NCI-H2196 treated with DMSO at 0.1 percent for 48 hours (cell line): ENCODE data around the gene RRAS.

Source experiments
- DNase-seq: peaks from one replicate; lab custom pipeline; 2025; ENCODE audit not compliant: unreplicated experiment; lab: John Stamatoyannopoulos, UW

The RRAS gene

GRCh38 chr19:49655570-49656455 is 15.9 kb upstream of the RRAS start:
- no peak for DNase-seq

- no peak for DNase-seq
Observed at GRCh38 chr19:49654581-49654980, 14.6 kb upstream of the RRAS start.

DNA sequence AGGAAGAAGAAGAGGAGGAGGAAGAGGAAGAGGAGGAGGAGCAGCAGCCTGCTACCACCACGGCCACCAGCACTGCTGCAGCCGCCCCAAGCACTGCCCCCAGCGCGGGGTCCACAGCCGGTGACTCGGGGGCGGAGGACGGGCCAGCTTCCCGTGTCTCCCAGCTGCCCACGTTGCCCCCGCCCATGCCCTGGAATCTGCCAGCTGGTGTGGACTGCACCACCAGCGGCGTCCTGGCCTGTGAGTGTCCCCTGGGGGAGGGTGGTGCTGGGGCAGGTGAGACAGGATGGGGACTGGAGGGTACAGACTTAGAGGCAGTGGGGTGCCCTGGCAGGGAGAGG is 13.5 kb upstream of the RRAS start:
- no peak for DNase-seq

DNA sequence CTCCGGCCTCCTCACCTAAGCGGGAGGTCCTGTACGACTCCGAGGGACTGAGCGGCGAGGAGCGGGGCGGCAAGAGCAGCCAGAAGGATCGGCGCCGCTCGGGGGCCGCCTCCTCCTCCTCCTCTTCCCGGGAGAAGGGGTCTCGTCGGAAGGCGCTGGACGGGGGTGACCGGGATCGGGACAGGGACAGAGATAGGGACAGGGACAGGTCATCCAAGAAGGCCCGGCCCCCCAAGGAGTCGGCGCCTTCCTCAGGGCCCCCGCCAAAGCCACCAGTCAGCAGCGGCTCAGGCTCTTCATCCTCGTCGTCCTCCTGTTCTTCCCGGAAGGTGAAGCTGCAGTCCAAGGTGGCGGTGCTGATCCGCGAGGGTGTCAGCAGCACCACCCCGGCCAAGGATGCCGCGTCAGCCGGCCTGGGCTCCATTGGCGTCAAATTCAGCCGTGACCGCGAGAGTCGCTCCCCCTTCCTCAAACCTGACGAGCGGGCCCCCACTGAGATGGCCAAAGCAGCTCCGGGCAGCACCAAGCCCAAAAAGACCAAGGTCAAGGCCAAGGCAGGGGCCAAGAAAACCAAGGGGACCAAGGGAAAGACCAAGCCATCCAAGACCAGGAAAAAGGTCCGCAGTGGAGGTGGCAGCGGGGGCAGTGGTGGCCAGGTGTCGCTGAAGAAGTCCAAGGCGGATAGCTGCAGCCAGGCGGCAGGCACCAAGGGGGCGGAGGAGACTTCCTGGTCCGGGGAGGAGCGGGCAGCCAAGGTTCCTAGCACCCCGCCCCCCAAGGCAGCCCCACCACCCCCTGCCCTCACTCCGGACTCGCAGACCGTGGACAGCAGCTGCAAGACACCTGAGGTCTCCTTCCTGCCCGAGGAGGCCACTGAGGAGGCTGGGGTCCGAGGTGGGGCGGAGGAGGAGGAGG is 12.9 kb upstream of the RRAS start:
- no peak for DNase-seq

DNA sequence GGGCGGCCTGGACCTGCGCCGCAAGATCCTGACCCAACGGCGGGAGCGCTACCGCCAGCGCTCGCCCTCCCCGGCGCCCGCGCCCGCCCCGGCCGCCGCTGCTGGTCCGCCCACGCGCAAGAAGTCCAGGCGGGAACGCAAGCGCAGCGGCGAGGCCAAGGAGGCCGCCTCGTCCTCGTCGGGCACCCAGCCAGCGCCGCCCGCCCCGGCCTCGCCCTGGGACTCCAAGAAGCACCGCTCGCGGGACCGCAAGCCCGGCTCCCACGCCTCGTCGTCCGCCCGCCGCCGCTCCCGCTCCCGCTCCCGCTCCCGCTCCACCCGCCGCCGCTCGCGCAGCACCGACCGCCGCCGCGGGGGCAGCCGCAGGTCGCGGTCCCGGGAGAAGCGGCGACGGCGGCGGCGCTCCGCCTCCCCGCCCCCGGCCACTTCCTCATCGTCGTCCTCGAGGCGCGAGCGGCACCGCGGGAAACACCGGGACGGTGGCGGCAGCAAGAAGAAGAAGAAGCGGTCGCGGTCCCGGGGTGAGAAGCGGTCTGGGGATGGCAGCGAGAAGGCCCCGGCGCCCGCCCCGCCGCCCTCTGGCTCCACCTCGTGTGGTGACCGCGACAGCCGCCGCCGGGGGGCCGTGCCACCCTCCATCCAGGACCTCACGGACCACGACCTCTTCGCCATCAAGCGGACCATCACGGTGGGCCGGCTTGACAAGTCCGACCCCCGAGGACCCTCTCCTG is 12.0 kb upstream of the RRAS start:
- DNase-seq: no peak

DNA sequence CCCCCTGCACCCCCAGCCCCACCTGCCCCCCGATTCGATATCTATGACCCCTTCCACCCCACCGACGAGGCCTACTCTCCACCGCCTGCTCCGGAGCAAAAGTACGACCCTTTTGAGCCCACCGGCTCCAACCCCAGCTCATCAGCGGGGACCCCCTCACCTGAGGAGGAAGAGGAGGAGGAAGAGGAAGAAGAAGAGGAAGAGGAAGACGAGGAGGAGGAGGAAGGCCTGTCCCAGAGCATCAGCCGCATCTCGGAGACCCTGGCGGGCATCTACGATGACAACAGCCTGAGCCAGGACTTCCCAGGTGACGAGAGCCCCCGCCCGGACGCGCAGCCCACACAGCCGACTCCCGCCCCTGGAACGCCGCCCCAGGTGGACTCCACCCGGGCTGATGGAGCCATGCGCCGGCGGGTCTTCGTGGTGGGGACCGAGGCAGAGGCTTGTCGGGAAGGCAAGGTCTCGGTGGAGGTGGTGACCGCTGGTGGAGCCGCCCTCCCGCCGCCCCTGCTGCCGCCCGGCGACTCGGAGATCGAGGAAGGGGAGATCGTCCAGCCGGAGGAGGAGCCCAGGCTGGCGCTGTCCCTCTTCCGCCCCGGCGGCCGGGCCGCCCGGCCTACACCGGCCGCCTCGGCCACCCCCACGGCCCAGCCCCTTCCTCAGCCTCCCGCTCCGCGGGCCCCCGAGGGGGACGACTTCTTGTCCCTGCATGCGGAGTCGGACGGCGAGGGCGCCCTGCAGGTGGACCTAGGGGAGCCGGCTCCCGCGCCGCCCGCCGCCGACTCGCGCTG is 11.3 kb upstream of the RRAS start:
- no peak for DNase-seq

DNA sequence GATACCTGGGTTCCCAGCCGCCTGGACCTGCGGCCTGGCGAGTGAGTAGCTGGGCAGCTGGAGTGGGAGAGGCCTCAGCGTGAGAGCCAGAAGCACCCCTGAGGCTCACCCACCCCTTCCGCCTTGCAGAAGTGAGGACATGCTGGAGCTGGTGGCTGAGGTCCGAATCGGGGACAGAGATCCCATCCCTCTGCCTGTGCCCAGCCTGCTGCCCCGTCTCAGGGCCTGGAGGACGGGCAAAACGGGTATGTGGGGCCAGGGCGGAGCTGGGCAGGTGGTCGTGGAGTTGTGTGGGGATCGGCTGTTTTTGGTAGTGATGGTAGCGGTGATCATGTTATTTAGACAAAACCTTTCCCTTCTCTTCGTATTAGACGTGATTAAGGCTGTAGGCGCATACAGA is 6.6 kb upstream of the RRAS start:
- no peak for DNase-seq

GRCh38 chr19:49645995-49646394 is 6.1 kb upstream of the RRAS start:
- DNase-seq: no peak

GRCh38 chr19:49645592-49645991 is 5.6 kb upstream of the RRAS start:
- DNase-seq: no peak

GRCh38 chr19:49643466-49643865 is 3.5 kb upstream of the RRAS start:
- DNase-seq: no peak

GRCh38 chr19:49642492-49643035 is 2.6 kb upstream of the RRAS start:
- no peak for DNase-seq

DNA sequence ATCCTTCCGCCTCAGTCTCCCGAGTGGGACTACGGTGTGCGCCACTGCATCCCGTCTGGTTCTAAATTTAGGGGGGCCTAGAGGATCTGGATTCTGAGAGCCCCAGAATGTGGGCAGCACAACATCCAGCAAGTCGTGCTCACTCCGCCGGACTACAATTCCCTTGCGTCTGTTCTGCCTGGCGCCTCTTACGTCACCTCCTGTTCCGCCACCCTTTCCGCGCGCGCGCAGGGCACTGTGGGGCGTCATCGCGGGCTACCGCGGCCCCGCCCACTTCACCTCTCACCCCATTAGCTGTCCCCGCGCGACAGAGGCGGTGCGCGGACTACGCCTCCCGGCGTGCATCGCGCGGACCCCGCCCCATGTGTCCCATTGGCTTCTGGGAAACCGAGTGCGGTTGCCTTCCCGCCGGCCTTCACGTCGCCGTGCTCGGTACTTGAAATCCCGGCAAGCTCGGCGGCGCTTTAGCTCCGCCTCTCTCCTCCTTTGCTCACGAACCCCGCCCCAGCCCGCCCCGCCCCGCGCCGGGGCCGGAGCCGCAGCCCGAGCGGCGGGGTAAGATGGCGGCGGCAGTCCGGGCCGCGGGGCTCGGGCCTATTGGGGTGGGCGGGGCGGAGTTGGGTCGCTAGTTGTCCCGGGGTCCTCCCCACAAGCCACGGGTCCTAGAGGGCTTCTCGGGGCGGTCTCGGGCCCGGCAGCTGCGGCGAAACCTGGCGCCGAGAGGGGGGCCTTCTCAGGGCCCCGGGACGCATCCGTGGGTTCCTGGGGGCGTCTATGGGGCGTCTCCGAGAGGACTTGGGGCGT is 1.9 kb upstream of the RRAS start, which contains the start of gene SCAF1:
SCAF1 (plus strand) TSS at position 522 of the 804 bp plus-strand sequence. CDS start 2,818 bp downstream, outside the sequence.
- DNase-seq: peak; percentile 98

DNA sequence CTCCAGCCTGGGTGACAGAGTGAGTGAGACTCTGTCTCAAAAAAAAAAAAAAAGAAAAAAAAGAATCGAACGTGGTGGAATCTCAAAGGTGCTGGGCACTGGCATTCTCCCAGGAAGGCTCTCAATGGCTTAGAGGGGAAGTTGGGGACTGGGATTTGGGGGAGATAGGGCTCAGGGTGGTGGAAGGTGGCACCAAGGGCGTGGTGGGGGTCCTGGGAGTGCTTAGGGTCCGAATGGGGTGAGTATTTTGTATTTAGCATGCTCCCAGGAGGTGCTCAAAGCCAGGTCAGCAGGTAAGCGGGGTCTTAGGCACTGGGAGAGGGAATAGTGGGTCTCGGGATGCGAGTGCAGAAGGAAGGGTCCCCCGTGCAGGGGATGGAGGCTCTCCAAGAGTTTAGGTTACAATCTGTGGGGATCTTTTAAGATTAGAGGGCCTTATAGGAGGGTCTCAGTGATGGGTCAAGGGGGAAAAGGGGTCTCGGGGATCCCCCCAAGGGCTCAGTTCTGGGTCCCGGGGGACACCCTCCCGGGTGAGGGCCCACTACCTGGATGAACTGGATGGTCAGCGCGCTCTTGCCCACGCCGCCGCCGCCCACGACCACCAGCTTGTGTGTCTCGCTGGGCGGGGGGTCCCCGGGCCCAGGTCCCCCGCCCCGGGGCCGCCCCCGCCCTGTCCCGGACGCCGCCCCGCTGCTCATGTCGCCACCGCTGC is 386 bp downstream of the RRAS start:
- DNase-seq: no peak

- DNase-seq: no peak
Observed at GRCh38 chr19:49637821-49638738, 1.9 kb downstream of the RRAS start.

DNA sequence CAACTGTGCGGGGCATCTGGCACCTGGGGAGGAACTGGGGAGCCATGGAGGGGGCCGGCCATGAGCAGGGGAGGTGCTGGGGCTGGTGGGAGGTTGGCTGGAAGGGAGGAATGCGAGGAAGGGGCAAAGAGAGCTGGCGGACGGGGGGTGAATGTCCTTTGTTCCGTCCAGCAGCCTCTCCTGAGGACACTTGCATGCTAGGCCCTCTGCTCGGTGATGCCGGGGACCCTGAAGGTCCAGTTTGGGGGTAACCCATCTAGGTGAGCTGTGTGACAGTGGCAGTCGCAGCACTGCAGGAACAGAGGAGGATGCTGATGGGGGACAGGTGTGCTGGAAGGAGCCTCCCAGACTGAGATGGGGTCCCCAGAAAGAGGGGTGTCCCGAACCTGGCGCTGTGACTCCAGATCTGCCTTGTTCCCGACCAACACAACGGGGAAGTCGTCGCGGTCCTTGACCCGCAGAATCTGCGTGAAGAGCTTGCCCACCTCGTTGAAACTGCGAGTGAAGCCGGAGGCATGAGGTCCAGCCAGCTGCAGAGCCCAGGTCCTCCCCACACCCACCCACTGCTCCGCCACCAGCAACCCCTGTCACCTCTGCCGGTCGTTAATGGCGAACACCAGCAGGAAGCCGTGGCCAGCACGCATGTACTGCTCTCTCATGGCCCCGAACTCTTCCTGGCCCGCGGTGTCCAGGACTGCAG is 3.6 kb downstream of the RRAS start:
- no peak for DNase-seq

GRCh38 chr19:49635530-49636232 is 4.3 kb downstream of the RRAS start:
- no peak for DNase-seq
